ACHN (cell line): ENCODE results near the gene MEX3A.
A peak's percentile ranks its signal among the peaks of the same experiment; 100 is the strongest.
"Not testable (repeated sequence)": the region's sequence is repeated elsewhere in the genome, so short reads cannot be mapped to it uniquely, and the experiment has no call there.

ENCODE experiments used
- DNase-seq: peaks from one replicate; pipeline ENCODE4 v3.0.0-alpha.2; 2015
- in situ Hi-C: cut with HindIII; loops from 2 replicates; pipeline ENCODE4 v1.10.0; 2017; ENCODE audit warnings: low sequenced_read_pairs, low pct_ligation_motif_present, low pct_unique_long_range_greater_than_20kb

MEX3A gene

DNA sequence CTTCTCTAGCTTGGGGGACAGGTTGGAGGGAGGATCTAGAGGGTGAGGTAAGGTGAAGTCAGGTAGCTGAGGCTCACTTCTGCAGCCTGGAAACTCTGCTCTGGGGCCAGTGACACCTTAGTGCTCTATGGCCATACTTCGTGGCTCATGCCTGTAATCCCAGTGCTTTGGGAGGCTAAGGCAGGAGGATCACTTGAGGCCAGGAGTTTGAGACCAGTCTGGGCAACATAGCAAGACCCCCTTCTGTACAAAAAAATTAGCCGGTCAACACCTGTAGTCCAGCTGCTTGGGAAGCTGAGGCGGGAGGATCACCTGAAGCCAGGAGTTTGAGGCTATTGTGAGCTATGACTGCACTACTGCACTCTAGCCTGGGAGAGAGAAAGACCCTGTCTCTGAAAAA is 38.1 kb upstream of the MEX3A start:
- in situ Hi-C loops = no loop called here
- DNase-seq = no peak

- in situ Hi-C loops = no loop called here
- DNase-seq = peak; percentile 66
These were observed 37.4 kb upstream of the MEX3A start for GRCh38 chr1:156119503-156120209.

DNA sequence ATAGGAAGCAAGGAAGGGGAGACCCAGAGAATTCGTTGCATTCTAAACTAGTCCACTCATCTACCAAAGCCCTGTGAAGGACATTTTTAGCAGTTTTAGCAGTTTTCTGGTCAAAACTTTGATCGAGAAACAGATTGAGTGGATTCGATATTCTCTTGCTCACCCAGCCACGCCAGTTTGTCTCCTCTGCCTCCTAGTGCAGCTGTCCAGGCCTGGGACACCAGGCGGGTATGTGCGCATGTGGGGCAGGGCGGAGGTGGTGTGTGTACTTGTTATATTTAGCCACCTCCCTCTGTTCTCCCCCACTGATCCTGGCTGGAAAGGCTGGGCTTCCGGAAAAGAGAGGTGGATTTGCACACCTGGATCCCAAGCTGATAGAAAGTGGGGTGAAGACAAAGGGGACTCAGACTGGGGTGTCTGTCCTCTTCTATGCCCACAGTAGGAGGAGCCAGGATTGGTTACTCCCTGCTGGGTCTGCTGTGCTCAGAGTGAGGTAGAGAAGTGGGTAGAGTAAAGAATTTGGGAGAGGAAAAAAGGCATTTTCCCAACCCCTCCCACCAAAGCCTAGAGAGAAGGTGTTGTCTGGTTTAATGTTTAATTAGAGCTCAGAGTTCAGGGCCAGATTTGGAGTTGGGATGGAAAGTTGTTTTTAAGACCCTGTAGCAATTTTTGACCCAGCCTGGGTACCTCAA is 36.1 kb upstream of the MEX3A start:
- DNase-seq = no peak
- in situ Hi-C loops = no loop called here

- no peak for DNase-seq
- in situ Hi-C loops = no loop called here
These were observed 35.3 kb upstream of the MEX3A start for GRCh38 chr1:156117414-156118176.

DNA sequence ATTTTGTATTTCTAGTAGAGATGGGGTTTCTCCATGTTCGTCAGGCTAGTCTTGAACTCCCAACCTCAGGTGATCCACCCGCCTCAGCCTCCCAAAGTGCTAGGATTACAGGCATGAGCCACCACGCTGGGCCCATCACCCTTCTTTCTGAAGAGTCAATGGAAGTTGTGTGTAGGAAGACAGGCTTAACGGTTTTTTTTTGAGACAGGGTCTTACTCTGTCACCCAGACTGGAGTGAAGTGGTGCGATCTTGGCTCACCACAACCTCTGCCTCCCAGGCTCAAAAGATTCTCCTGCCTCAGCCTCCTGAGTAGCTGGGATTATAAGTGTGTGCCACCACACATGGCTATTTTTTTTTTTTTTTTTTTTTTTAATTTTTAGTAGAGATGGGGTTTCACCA is 34.5 kb upstream of the MEX3A start:
- in situ Hi-C loops, DNase-seq: not testable (repeated sequence)

GRCh38 chr1:156115514-156116374 is 33.5 kb upstream of the MEX3A start:
- in situ Hi-C loops = no loop called here
- peak; percentile 83 for DNase-seq

- peak; percentile 43 for DNase-seq
- in situ Hi-C loops = no loop called here
These were observed 32.8 kb upstream of the MEX3A start for GRCh38 chr1:156114919-156115513.

DNA sequence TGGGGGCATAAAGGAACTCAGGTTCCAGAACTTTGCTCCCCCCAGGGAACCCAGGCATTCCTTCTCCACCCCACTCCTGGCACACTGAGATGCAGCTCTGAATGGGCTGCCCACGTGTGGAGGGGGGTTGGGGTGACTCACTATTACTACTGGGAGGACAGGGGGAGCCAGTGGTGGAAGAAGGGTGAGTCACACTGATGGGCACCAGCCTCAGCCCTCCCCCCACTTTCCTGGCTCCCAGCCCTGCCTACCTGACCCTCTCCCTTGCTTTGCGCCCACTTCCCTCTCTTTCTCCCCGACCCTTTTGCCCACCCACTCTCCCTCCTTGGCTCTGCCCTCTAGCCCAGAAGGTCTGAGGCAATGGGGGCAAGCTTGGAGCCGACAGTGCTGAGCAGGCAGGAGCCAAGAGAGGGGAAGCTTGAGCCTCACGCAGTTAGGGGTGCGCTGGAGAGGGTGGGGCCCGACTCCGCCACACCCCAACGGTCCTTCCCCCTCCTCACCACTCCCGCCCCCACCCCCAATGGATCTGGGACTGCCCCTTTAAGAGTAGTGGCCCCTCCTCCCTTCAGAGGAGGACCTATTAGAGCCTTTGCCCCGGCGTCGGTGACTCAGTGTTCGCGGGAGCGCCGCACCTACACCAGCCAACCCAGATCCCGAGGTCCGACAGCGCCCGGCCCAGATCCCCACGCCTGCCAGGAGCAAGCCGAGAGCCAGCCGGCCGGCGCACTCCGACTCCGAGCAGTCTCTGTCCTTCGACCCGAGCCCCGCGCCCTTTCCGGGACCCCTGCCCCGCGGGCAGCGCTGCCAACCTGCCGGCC is 32.0 kb upstream of the MEX3A start, which contains the start of gene LMNA:
LMNA (plus strand) TSS at position 611 of the 818 bp plus-strand sequence. CDS start 208 bp downstream, outside the sequence.
- peak; percentile 98 for DNase-seq
- in situ Hi-C loops = no loop called here

- in situ Hi-C loops = no loop called here
- DNase-seq = no peak
These were observed 31.2 kb upstream of the MEX3A start for GRCh38 chr1:156113282-156113950.

- in situ Hi-C loops = no loop called here
- DNase-seq = no peak
These were observed 30.2 kb upstream of the MEX3A start for GRCh38 chr1:156112276-156113137.

DNA sequence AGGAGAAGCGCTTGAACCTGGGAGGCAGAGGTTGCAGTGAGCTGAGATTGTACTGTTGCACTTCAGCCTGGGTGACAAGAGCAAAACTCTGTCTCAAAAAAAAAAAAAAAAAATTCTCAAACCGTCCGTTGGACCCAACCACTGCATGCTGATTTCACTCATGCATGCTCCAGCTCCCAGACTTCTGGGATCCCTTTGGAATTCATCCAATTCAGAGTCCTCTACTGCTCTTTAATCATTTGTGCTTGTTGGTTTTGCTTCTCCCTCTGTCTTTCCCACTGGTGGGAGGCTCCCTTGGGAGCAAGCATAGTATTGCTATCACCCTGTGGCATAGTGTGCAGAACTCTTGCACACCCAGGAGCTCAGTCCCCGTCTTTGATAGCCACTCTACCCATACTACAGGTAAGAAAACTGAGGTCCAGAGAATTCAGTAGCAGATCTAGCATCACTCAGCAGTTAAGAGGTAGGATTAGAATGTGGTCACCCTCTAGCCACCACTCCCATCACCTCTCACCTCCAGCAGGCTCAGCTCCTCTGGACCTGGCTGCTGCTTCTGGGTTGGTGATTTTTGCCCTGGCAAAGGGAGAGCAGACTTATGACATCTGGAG is 29.2 kb upstream of the MEX3A start:
- in situ Hi-C loops = no loop called here
- peak; percentile 45 for DNase-seq

GRCh38 chr1:156110252-156110651 is 28.0 kb upstream of the MEX3A start:
- DNase-seq = no peak
- in situ Hi-C loops = no loop called here

DNA sequence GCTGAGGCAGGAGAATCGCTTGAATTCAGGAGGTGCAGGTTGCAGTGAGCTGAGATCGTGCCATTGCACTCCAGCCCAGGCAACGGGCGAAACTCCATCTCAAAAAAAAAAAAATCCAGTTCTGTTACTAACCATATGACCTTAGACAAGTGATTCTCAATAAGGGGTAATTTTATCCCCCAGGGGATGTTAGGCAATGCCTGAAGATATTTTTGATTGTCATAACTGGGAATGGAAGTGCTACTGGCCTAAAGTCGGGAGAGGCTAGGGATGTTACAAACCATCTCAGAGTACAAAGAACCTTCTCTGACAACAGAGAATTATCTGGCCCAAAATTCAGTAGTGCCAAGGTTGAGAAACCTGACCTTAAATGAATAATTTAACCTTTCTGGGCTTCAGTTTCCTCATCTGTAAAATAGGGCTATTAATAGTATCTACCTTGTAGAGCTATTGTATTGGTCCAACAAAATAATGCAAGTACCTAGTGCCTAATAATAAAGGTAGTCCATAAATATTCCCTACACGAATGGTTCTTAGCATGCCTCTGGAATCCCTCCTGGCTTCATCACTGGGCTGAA is 26.5 kb upstream of the MEX3A start:
- in situ Hi-C loops = no loop called here
- DNase-seq = no peak

DNA sequence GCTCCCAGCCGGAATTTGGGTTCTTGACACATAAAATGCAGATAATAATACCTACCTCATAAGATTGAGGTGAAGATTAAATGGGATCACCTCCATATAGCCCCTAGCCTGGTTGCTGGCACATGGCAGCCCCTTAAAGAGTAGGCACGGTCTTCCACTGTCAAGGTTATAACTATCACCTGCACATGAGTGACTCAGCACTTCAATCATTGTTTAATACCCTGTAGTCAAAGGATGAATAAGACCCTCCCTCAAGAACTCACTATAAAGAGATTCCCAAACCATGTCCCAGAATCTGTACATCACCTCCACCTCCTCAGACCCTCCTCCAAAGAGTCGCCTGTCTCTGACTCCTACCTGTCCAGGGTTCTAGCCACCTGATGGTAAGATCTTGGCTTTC is 25.8 kb upstream of the MEX3A start:
- in situ Hi-C loops = no loop called here

More for the DNA sequence above, 25.8 kb upstream of the MEX3A start:
- DNase-seq = no peak
